Measurements from ENCODE around the gene SHB. TPM values are rescaled to one million over a fixed set of nuclear protein-coding genes. Genes with fewer than 3 reads are reported as not detected.

The SHB gene
- total and polyA plus RNA-seq, 2 donors (not counting 3 experiments of a cell fraction or from before 2014, with no cell fraction given): 13.4 to 24.9 TPM

DNA sequence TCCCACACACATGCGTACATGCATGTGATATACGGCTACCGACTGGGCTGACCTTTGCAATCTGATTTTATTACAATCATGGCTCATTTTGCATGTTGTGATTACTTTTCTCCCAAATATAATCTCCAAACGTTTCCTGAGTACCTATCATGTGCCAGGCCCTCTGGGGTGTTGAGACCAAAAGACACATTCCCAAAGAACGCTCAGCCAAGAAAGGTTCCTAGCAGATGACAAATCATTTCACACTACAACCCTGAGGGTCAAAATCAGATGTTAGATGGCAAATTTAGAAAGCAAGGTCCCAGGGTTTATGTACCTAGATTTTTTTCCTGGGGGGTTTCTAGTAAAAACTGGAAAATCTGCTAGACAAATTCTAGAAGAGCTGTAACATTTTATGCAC is 132.7 kb downstream of the SHB start:
- Histone ChIP-seq H2AFZ (ENCODE audit: low read depth, low read length) (no peak overlapping the region), H3K9ac (replicated peaks; ENCODE audit: extremely low read depth, insufficient read depth, low read length) (no peak overlapping the region), H3K4me3 (replicated peaks in 1 of 3; ENCODE audit: insufficient read depth in 1 of 3, low read depth in 1 of 3, low read length in 3 of 3) (no peak overlapping the region), H3K27me3 (ENCODE audit: control insufficient read depth in 2 of 2, insufficient read depth in 2 of 2, low read length in 2 of 2) (no peaks in the 10 kb centered on the region), H3K36me3 (ENCODE audit: control insufficient read depth in 2 of 2, extremely low read depth in 1 of 2, insufficient read depth in 2 of 2, low read length in 2 of 2) (no peaks in the 10 kb centered on the region), H3K9me1 (replicated peaks; ENCODE audit: control insufficient read depth, extremely low read depth, insufficient read depth, low read length) (no peaks in the 10 kb centered on the region), H4K20me1 (replicated peaks; ENCODE audit: control insufficient read depth, extremely low read depth, insufficient read depth, low read length) (no peaks in the 10 kb centered on the region), H3K27ac (ENCODE audit: insufficient read depth, low read depth, low read length) (no peak overlapping the region), H3K4me1 (ENCODE audit: control insufficient read depth, extremely low read depth, insufficient read depth, low read length) (peaks cover 35% of the 10 kb centered on the region), H3K4me2 (ENCODE audit: insufficient read depth, low read length) (no peak overlapping the region), H3K9me3 (replicated peaks; ENCODE audit: control insufficient read depth, insufficient read depth, low read length) (no peaks in the 10 kb centered on the region), H3K79me2 (ENCODE audit: control insufficient read depth, insufficient read depth, low read length) (peaks cover 2% of the 10 kb centered on the region)
- DNase-seq (ENCODE audit: low read depth, low spot score): no peak
- no TSS peak for BruUV-seq (replicated peaks)
- dilution Hi-C loops (cut with MboI; ENCODE audit: extremely low pct_ligation_motif_present, low sequenced_read_pairs): no loop called here
- no peak for FAIRE-seq
- intact Hi-C loops (cut with micrococcal nuclease): no loop called here
- CTCF ChIA-PET: interaction anchor here (1.9 to 3.9 kb wide), 4 partner anchors 19 to 151 kb away, joined by 7 to 23 read pairs (median 13); partner anchors contain the start of gene SHB
- TF ChIP-seq POLR2A (IDR thresholded peaks at IDR 0.05; ENCODE audit: low read depth, low read length) (no peak), EZH2 (IDR thresholded peaks at IDR 0.05; ENCODE audit: borderline replicate concordance, low read depth, low read length, severe bottlenecking) (no peak), GATA2 (IDR thresholded peaks at IDR 0.05; ENCODE audit: insufficient read depth, insufficient read length, low read depth, low read length) (no peak), JUN (IDR thresholded peaks at IDR 0.05; ENCODE audit: borderline replicate concordance, insufficient read depth, insufficient read length, low read depth) (no peak), POLR2AphosphoS5 (IDR thresholded peaks at IDR 0.05; ENCODE audit: insufficient read depth, low read depth, low read length) (no peak), MYC (IDR thresholded peaks at IDR 0.05; ENCODE audit: low read depth, low read length) (no peak), CTCF (IDR thresholded peaks at IDR 0.05; ENCODE audit: extremely low read depth in 1 of 2, insufficient read depth in 1 of 2, low read depth in 1 of 2, low read length in 2 of 2) (no peak), FOS (IDR thresholded peaks at IDR 0.05; ENCODE audit: borderline replicate concordance, insufficient read depth, low read length) (no peak)
- TF ChIP-seq, protein P1, sequence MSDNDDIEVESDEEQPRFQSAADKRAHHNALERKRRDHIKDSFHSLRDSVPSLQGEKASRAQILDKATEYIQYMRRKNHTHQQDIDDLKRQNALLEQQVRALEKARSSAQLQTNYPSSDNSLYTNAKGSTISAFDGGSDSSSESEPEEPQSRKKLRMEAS (IDR thresholded peaks at IDR 0.05; ENCODE audit: insufficient read depth, insufficient read length): no peak
- POLR2A ChIA-PET: no interaction called here

All from endothelial cell of umbilical vein (primary cell).